ENCODE data around the gene MARCHF3. TPM values are rescaled to one million over a fixed set of nuclear protein-coding genes. Genes with fewer than 3 reads are reported as not detected.
"Not testable (repeated sequence)": the region's sequence is repeated elsewhere in the genome, so short reads cannot be mapped to it uniquely, and the experiment has no call there.

The MARCHF3 gene
- polyA plus RNA-seq, 3 donors: 6.8 to 8.2 (median 7.2) TPM

- no peak for DNase-seq (ENCODE audit: low read depth in 3 of 3, low spot score in 2 of 3)
These were observed 22.7 kb upstream of the MARCHF3 start for GRCh38 chr5:127053049-127053448.

- DNase-seq (ENCODE audit: low read depth in 3 of 3, low spot score in 2 of 3): no peak
These were observed 21.2 kb upstream of the MARCHF3 start for GRCh38 chr5:127051591-127051990.

- DNase-seq (ENCODE audit: low read depth in 3 of 3, low spot score in 2 of 3): no peak
These were observed 16.1 kb upstream of the MARCHF3 start for GRCh38 chr5:127046343-127047072.

- no peak for DNase-seq (ENCODE audit: low read depth in 3 of 3, low spot score in 2 of 3)
These were observed 12.2 kb upstream of the MARCHF3 start for GRCh38 chr5:127042593-127042992.

- DNase-seq (ENCODE audit: low read depth in 3 of 3, low spot score in 2 of 3): no peak
These were observed 11.2 kb upstream of the MARCHF3 start for GRCh38 chr5:127041571-127041970.

GRCh38 chr5:127040796-127041520 is 10.6 kb upstream of the MARCHF3 start:
- DNase-seq (ENCODE audit: low read depth in 3 of 3, low spot score in 2 of 3): no peak

GRCh38 chr5:127038550-127038949 is 8.2 kb upstream of the MARCHF3 start:
- no peak for DNase-seq (ENCODE audit: low read depth in 3 of 3, low spot score in 2 of 3)

- no peak for DNase-seq (ENCODE audit: low read depth in 3 of 3, low spot score in 2 of 3)
These were observed 1.5 kb upstream of the MARCHF3 start for GRCh38 chr5:127031863-127032232.

GRCh38 chr5:127031147-127031862 is 947 bp upstream of the MARCHF3 start:
- no peak for DNase-seq (ENCODE audit: low read depth in 3 of 3, low spot score in 2 of 3)

GRCh38 chr5:127029581-127030258 is 638 bp downstream of the MARCHF3 start:
- DNase-seq (ENCODE audit: low read depth in 3 of 3, low spot score in 2 of 3): peak in 2 of 3 donors; percentile 27 to 56

- peak in 1 of 3 donors; percentile 23 for DNase-seq (ENCODE audit: low read depth in 3 of 3, low spot score in 2 of 3)
These were observed 1.4 kb downstream of the MARCHF3 start for GRCh38 chr5:127028822-127029457.

GRCh38 chr5:127027539-127027938 is 2.8 kb downstream of the MARCHF3 start:
- DNase-seq (ENCODE audit: low read depth in 3 of 3, low spot score in 2 of 3): no peak

GRCh38 chr5:127026166-127026565 is 4.2 kb downstream of the MARCHF3 start:
- no peak for DNase-seq (ENCODE audit: low read depth in 3 of 3, low spot score in 2 of 3)

- no peak for DNase-seq (ENCODE audit: low read depth in 3 of 3, low spot score in 2 of 3)
These were observed 4.9 kb downstream of the MARCHF3 start for GRCh38 chr5:127025467-127025866.

GRCh38 chr5:127024821-127025220 is 5.5 kb downstream of the MARCHF3 start:
- no peak for DNase-seq (ENCODE audit: low read depth in 3 of 3, low spot score in 2 of 3)

- DNase-seq (ENCODE audit: low read depth in 3 of 3, low spot score in 2 of 3): not testable (repeated sequence)
These were observed 6.7 kb downstream of the MARCHF3 start for GRCh38 chr5:127023552-127024191.

- DNase-seq (ENCODE audit: low read depth in 3 of 3, low spot score in 2 of 3): no peak
These were observed 7.5 kb downstream of the MARCHF3 start for GRCh38 chr5:127022846-127023245.

GRCh38 chr5:127019928-127020327 is 10.4 kb downstream of the MARCHF3 start:
- DNase-seq (ENCODE audit: low read depth in 3 of 3, low spot score in 2 of 3): no peak

- not testable (repeated sequence) for DNase-seq (ENCODE audit: low read depth in 3 of 3, low spot score in 2 of 3)
These were observed 13.6 kb downstream of the MARCHF3 start for GRCh38 chr5:127016722-127017121.

GRCh38 chr5:127015716-127016115 is 14.6 kb downstream of the MARCHF3 start:
- DNase-seq (ENCODE audit: low read depth in 3 of 3, low spot score in 2 of 3): no peak
